Neural progenitor cell (in vitro differentiated cells): Measurements from ENCODE around the gene IL17RB.

Source experiments
- CTCF ChIP-seq: fragments of 200-600 bp; sonication (generic); IDR thresholded peaks from 2 replicates; pipeline ENCODE4 v1.5.1; 2017; ENCODE audit warnings: antibody characterized with exemption, mild to moderate bottlenecking
- EZH2 ChIP-seq: fragments of 200-600 bp; sonication (generic); IDR thresholded peaks from 2 replicates; pipeline ENCODE4 v1.6.1; 2017; ENCODE audit warnings: antibody characterized with exemption, mild to moderate bottlenecking, moderate library complexity
- EZH2phosphoT487 ChIP-seq: fragments of 200-600 bp; sonication (generic); IDR thresholded peaks from 2 replicates; pipeline ENCODE4 v1.6.1; 2017; ENCODE audit warnings: antibody characterized with exemption

- TF ChIP-seq EZH2phosphoT487 (no peak), EZH2 (no peak), CTCF (no peak)
Measured at GRCh38 chr3:53804697-53805462, 41.5 kb upstream of the IL17RB start.
